Measurements from ENCODE around the gene NKAPL.
A peak's percentile ranks its signal among the peaks of the same experiment; 100 is the strongest.

The NKAPL gene

GRCh38 chr6:28263922-28264321 lies 4.8 kb downstream of the NKAPL start:
- no peaks in the 10 kb centered on the region for H3K36me3 ChIP-seq
- TF ChIP-seq, protein P1, sequence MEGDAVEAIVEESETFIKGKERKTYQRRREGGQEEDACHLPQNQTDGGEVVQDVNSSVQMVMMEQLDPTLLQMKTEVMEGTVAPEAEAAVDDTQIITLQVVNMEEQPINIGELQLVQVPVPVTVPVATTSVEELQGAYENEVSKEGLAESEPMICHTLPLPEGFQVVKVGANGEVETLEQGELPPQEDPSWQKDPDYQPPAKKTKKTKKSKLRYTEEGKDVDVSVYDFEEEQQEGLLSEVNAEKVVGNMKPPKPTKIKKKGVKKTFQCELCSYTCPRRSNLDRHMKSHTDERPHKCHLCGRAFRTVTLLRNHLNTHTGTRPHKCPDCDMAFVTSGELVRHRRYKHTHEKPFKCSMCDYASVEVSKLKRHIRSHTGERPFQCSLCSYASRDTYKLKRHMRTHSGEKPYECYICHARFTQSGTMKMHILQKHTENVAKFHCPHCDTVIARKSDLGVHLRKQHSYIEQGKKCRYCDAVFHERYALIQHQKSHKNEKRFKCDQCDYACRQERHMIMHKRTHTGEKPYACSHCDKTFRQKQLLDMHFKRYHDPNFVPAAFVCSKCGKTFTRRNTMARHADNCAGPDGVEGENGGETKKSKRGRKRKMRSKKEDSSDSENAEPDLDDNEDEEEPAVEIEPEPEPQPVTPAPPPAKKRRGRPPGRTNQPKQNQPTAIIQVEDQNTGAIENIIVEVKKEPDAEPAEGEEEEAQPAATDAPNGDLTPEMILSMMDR (IDR thresholded peaks at IDR 0.05), result no peak
- H3K4me3 ChIP-seq, result no peak overlapping the region
- H3K27ac ChIP-seq, result no peak overlapping the region
- no peaks in the 10 kb centered on the region for H3K27me3 ChIP-seq
- peaks cover 0 to 13% (median 6%) of the 10 kb centered on the region in 3 donors for H3K9me3 ChIP-seq
- peaks cover 0 to 24% (median 9%) of the 10 kb centered on the region in 4 donors for H3K4me1 ChIP-seq
- DNase-seq, result no peak
- intact Hi-C loops (cut with DNase I; ENCODE audit: low total_unique reads), result no loop called here

- DNase-seq, result no peak
- Histone ChIP-seq H3K27me3 (no peaks in the 10 kb centered on the region), H3K9me3 (peaks cover 0 to 7% (median 0%) of the 10 kb centered on the region in 3 donors), H3K4me1 (peaks cover 0 to 17% (median 10%) of the 10 kb centered on the region in 4 donors), H3K4me3 (no peak overlapping the region), H3K36me3 (no peaks in the 10 kb centered on the region), H3K27ac (no peak overlapping the region)
- intact Hi-C loops (cut with DNase I; ENCODE audit: low total_unique reads), result no loop called here
- TF ChIP-seq, protein P1 (IDR thresholded peaks at IDR 0.05), result no peak
These were observed 5.8 kb downstream of the NKAPL start for GRCh38 chr6:28264834-28265401.

- TF ChIP-seq, protein P1 (IDR thresholded peaks at IDR 0.05), result no peak
- H3K4me3 ChIP-seq, result peak overlapping the region; percentile 82 to 91
- DNase-seq, result no peak
- no peaks in the 10 kb centered on the region for H3K9me3 ChIP-seq
- intact Hi-C loops (cut with DNase I; ENCODE audit: low total_unique reads), result no loop called here
- H3K27ac ChIP-seq, result peak overlapping the region; percentile 86 to 87
- H3K4me1 ChIP-seq, result peaks cover 0 to 17% (median 10%) of the 10 kb centered on the region in 4 donors
- H3K27me3 ChIP-seq, result no peaks in the 10 kb centered on the region
- H3K36me3 ChIP-seq, result peaks cover 0 to 3% (median 2%) of the 10 kb centered on the region in 3 donors
These were observed 7.5 kb downstream of the NKAPL start for GRCh38 chr6:28266563-28266961.

DNA sequence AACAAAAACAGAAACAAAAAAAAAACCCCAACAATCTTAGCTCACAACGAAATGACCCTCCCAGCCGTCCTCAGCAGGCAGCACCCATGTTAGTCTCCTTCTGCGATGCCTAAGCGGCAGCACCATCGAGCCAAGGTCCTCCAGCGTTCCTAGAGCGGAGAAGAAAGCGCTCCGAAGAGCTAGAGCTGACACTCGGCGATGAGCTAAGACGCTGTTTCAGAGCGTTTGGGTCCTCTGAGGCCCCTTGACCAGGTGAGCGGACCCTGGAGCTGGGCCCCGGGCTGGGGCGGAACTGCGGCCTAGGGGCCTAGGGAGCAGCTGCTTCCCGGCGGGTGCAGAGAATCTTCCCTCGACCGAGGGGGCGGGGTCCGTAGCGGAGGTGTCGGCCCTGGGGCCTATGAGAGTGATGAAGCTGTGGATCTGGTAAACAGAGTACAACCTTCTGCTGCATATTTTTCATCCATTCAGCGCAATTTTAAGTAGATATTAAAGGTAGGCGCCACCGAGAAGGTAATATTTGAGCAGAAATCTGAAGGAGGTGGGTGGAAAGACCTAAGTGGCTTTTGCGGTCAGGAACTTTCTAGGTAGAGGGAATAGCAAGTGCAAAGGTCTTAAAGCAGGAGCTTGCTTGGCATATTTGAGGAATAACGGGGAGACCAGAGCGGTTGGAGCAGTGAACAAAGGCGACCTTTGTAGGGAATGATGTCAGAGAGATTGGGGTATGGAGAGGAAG lies 8.0 kb downstream of the NKAPL start, which contains the start of gene ZSCAN26:
Gene ZSCAN26 (plus strand): TSS at position 182 of the 733 bp plus-strand sequence. CDS start 4,777 bp downstream, outside the sequence.
- Histone ChIP-seq H3K4me3 (peak within 1 kb of the TSS; percentile 82 to 91), H3K27me3 (no peaks in the 10 kb centered on the region), H3K4me1 (peaks cover 0 to 17% (median 10%) of the 10 kb centered on the region in 4 donors), H3K36me3 (peaks cover 5 to 9% (median 8%) of the 10 kb centered on the region in 3 donors), H3K27ac (peak within 1 kb of the TSS; percentile 86 to 87), H3K9me3 (no peaks in the 10 kb centered on the region)
- peak; percentile 82 to 88 for DNase-seq
- TF ChIP-seq, protein P1 (IDR thresholded peaks at IDR 0.05), result no peak
- intact Hi-C loops (cut with DNase I; ENCODE audit: low total_unique reads), result no loop called here

- Histone ChIP-seq H3K27me3 (no peaks in the 10 kb centered on the region), H3K9me3 (no peaks in the 10 kb centered on the region), H3K36me3 (peaks cover 10 to 15% (median 13%) of the 10 kb centered on the region in 3 donors), H3K4me3 (peak overlapping the region; percentile 82 to 91), H3K4me1 (peaks cover 0 to 17% (median 10%) of the 10 kb centered on the region in 4 donors), H3K27ac (peak overlapping the region; percentile 86 to 87)
- intact Hi-C loops (cut with DNase I; ENCODE audit: low total_unique reads), result no loop called here
- DNase-seq, result no peak
- TF ChIP-seq, protein P1 (IDR thresholded peaks at IDR 0.05), result no peak
These were observed 8.6 kb downstream of the NKAPL start for GRCh38 chr6:28267695-28268059.
